Measurements from ENCODE around the gene INPP1.
"Not testable (repeated sequence)": the region's sequence is repeated elsewhere in the genome, so short reads cannot be mapped to it uniquely, and the experiment has no call there.

Gene INPP1

GRCh38 chr2:190334479-190335224, 8.7 kb upstream of the INPP1 start:
- no peak for DNase-seq

- no peak for DNase-seq
These were observed 8.2 kb upstream of the INPP1 start for GRCh38 chr2:190335225-190335559.

DNA sequence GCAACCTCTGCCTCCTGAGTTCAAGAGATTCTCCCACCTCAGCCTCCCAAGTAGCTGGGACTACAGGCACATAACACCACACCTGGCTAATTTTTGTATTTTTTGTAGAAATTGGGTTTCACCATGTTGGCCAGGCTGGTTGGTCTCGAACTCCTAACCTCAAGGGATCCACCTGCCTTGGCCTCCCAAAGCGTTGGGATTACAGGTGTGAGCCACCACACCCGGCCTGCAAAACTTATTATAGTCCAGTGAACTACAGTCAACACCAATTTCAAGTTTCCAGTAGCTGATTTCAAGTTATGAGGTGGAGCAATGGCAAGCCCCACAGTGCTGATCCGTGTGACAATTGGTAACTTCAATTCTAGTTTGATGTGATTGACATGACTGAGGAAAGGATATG, 7.8 kb upstream of the INPP1 start:
- DNase-seq, result not testable (repeated sequence)

- no peak for DNase-seq
These were observed 7.0 kb upstream of the INPP1 start for GRCh38 chr2:190336420-190336819.

GRCh38 chr2:190338453-190338852, 4.9 kb upstream of the INPP1 start:
- no peak for DNase-seq

DNA sequence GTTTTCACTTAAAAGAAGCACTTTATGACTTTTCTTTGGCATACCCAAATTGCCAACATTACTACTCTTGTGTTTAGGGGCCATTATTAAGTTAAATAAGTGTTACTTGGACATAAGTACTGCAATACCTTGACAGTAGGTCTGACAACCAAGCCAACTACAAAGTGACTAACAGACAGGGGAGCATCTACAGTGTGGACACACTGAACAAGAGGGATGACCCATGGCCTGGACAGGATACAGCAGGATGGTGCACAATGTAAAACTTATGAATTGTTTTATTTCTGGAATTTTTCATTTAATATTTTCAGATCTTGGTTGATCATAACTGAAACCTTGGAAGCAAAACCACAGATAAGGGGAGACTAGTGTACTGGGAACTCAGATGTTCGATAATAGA, 4.0 kb upstream of the INPP1 start:
- DNase-seq, result no peak

DNA sequence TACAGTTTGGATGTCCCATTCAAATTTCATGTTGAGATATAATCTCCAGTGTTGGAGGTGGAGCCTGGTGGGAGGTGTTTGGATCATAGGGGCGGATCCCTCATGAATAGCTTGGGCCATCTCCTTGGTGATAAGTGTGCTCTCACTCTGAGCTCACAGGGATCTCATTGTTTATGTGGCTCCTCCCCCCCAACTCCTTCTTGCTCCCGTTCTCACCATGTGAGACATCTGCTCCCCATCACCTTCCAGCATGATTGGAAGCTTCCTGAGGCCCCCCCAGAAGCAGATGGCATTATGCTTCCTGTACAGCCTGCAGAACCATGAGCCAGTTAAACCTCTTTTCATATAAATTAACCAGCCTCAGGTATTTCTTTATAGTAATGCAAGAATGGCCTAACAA, 3.0 kb upstream of the INPP1 start:
- DNase-seq, result no peak

DNA sequence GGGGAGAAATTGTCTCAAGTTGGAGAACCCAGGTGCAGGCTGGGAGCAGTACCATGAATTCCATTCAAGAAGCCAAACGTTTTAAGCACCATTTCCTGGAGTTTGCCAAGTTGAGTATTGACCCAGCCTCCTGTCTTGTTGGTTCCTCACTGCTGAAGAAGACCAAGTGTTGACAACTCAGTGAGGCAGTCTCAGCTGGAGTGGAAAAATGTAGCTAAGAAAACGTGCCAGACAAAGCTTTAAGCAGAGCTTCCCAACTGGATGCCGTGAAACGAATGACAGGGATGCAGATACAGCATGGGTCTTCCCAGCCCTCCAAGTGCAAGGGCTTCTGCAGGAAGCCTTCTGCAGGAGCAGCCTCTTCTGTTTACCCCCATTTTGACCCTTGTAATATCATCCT, 778 bp upstream of the INPP1 start:
- DNase-seq, result no peak

GRCh38 chr2:190343089-190343535, 277 bp upstream of the INPP1 start:
- no peak for DNase-seq

DNA sequence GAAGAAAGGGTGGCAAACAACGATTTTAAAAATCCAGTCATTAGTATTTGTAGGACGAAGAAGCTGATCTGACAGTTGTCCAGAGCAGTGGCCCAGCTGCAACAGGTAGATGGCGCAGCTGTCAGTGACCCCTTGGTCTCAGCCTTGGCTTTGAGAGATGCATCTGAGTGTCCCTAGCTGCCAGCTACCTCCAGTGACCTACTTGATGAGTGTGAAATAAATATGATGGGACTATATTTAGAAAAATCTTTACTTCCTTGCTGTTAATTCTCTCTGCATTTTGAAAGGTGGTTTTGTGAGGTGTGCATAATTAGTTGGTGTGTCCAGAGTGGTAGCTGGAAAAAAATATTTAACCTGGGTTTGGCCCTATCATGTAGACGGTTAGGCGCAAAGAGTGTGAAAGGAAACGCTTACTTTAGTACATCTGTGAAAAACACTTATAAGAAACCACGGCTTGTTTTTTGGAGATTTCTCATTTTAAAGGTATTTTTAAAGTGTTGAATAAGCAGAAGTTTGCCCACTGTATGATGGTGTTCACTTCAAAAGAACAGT, 963 bp downstream of the INPP1 start:
- DNase-seq, result no peak

DNA sequence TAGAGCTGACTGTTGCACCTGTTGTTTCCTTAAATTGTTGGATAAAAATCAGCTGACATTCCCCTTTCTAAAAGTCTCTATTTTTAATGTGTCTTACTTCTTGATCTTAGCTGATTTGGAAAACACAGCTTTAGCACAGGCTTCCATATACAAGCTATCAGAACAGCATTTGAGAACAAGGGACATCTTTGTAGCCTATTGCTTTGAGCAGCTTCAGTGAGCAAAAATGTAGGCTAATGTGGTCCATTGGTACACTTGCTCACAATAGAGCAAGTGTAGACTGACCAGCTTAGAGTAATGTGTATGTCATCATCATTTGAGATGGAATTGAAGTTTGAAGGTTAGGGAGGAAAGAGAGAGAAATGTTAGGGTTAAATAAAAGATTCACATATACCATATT, 7.0 kb downstream of the INPP1 start:
- no peak for DNase-seq

- DNase-seq, result no peak
These were observed 8.6 kb downstream of the INPP1 start for GRCh38 chr2:190351955-190352354.

DNA sequence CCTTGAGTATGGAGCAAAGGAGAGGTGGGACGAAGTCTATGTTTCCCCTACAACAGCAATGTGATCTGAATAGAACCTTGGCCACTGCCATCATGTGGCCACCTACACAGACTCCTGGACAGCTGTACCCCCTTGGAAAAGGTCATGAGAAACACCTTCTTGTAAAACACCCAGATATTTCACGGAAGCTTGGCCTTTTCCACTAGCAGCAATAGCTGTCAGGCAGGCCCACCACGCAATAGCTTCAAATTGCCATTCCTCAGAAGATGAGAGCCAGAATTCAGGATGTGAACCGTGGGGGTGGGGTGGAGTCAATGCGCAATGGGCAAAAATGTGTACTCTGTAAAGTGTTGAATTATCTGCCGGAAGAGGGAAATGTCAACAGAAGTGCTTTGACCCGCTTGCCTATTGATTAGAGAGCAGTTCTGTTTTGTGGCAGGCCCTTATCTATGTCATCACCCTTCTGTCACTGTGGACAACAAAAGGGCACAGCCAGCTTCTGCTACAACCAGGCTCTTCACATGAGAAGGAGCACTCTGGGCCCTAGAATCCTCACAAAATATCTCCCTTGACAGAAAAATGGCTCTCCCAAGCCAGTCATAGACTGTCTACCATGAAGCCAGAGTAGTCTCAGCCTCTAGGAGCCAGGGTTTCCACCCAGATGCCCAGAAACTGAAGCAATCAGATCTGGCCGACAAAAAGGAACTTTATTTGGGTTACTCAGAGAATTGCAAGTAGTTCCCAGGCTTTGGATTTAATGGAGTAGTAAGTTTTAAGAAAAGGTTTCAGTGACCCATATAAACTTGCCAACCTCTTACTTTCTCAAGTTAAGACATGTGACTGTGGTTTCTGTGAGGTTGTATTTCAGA, 9.5 kb downstream of the INPP1 start:
- no peak for DNase-seq

DNA sequence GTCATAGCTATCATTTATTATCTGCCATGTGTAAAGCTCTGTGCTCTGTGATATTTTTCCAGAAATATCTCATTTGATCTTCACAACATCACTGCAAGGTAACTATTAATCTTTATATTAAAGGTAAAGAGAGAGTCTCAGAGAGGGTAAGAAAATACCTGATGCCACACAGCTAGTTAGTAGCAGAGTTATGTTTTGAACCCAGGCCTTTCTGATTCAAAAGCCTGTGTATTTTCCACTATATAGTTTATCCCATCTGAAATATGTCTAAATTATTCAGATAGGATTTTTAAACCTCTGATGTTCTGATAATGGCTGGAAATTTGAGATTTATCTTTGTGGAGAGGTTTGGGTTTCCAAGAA, 10.1 kb downstream of the INPP1 start:
- DNase-seq, result no peak

- DNase-seq, result no peak
These were observed 10.8 kb downstream of the INPP1 start for GRCh38 chr2:190354003-190354690.

DNA sequence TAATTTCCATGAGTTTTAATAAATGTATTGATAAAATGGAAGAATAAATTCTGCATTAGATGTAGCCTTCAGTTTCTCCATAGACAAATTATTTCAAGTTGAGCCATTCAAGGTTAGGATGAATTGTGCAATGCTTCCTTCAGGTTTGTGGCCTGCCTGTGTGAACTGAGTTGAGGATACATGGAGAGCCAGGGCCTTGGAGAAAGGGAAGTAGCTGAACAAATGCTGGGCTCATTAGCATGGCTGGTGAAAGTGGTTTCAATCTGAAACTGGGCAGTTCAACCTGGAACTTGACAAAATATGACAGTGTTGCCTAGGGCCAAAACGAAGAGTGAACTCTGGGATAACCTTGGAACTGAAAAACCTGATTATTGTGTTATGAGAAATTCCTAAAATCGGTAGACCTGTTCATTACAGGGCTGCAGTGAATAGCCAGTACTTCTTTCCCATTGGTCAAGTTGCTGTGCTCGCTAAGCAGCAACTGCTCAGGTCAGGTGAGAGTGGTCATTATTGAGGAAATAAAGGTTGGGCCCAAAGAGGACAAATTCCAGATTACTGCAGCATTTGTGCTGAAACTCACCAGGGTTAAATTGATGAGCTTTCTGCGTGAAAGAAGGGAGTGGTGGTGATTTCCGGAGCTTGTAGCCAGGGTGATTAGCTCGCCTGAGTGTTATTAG, 12.7 kb downstream of the INPP1 start:
- DNase-seq, result no peak

GRCh38 chr2:190357600-190357999, 14.2 kb downstream of the INPP1 start:
- DNase-seq, result no peak

- not testable (repeated sequence) for DNase-seq
These were observed 15.5 kb downstream of the INPP1 start for GRCh38 chr2:190358655-190359448.

- DNase-seq, result no peak
These were observed 17.2 kb downstream of the INPP1 start for GRCh38 chr2:190360561-190360960.

GRCh38 chr2:190360965-190361364, 17.6 kb downstream of the INPP1 start:
- no peak for DNase-seq

DNA sequence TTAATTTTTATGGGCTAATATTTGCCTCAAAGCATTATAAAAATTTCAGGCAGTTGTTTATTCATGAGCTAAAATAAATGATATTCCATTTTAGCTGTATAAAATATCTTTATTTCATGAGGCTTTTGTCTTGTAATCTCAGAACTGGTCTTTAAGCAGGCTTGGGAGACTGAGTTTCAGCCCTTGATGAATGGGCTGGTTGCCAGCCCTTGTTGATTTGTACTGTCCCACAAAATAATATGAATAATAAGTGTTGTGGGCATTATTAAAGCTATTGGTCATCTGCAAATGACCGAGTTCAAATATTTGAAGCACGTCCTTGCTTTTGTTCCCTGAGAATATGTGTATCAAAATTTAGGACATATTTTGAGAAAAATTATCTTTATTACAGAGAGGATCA, 18.2 kb downstream of the INPP1 start:
- no peak for DNase-seq

DNA sequence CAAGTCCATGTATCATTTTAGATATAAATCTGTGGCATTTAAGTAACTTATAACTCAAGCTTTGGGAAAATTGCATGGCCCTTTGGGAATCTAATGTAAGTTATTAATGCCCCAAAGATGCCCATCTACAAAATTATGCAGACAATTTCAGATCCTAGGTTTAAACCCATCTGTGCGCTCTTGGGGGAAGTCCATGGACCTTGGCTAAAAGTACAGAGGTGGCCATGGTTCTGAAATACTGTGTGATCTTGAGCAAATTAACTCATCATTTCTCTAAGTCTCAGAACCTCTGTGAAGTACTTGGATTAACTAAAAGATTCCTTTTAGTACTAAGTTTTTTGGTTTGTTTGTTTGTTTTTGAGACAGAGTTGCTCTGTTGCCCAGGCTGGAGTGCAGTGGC, 19.5 kb downstream of the INPP1 start:
- DNase-seq, result no peak

Data from NCI-H187 (cell line).